Neural crest cell (in vitro differentiated cells): ENCODE data around the gene VAMP2. TPM values are rescaled to one million over a fixed set of nuclear protein-coding genes. Genes with fewer than 3 reads are reported as not detected.

Source experiments
- DNase-seq: peaks from one replicate; pipeline ENCODE4 v3.0.0; 2021; ENCODE audit warnings: low read depth, mixed read lengths, low spot score
- H3K27ac Mint-ChIP-seq: one replicate; pipeline ENCODE4 v1.8.0; 2021; ENCODE audit warnings: mild to moderate bottlenecking, mixed read lengths; ENCODE audit not compliant: unreplicated experiment
- H3K27me3 Mint-ChIP-seq: 2 replicates; pipeline ENCODE4 v1.8.0; 2021; ENCODE audit warnings: low read depth, mild to moderate bottlenecking, mixed read lengths
- H3K36me3 Mint-ChIP-seq: 2 replicates; pipeline ENCODE4 v1.8.0; 2021; ENCODE audit warnings: low read depth, mild to moderate bottlenecking, mixed read lengths
- H3K4me1 Mint-ChIP-seq: 2 replicates; pipeline ENCODE4 v1.8.0; 2021; ENCODE audit warnings: mixed read lengths
- H3K4me3 Mint-ChIP-seq: one replicate; pipeline ENCODE4 v1.8.0; 2021; ENCODE audit warnings: mild to moderate bottlenecking, mixed read lengths
- H3K9me3 Mint-ChIP-seq: 2 replicates; pipeline ENCODE4 v1.8.0; 2021; ENCODE audit warnings: mixed read lengths
- CTCF ChIP-seq: fragments of 200-600 bp; sonication (generic); conservative IDR thresholded peaks from 2 replicates; pipeline ENCODE4 v1.5.0; 2021; ENCODE audit warnings: antibody characterized with exemption, mild to moderate bottlenecking
- total RNA-seq: library from RNA; stranded (reverse); gene quantifications from 2 replicates; pipeline ENCODE4 v1.2.1, GENCODE V29; 2021

VAMP2 gene
- total RNA-seq, 1 donor from 2014 or later: 49.7 TPM

- peaks cover 5% of the 10 kb centered on the region for H3K36me3 Mint-ChIP-seq
- H3K4me3 Mint-ChIP-seq: peak overlapping the region; percentile 96
- no peaks in the 10 kb centered on the region for H3K9me3 Mint-ChIP-seq
Measured at GRCh38 chr17:8153957-8154607, 8.7 kb downstream of the VAMP2 start.

GRCh38 chr17:8153525-8153956 lies 9.2 kb downstream of the VAMP2 start:
- Mint-ChIP-seq H3K36me3 (peaks cover 2% of the 10 kb centered on the region), H3K4me1 (peaks cover 8% of the 10 kb centered on the region), H3K9me3 (no peaks in the 10 kb centered on the region), H3K4me3 (peak overlapping the region; percentile 96), H3K27me3 (no peaks in the 10 kb centered on the region), H3K27ac (peak overlapping the region; percentile 89)
- DNase-seq: no peak
- TF ChIP-seq CTCF: no peak

More at GRCh38 chr17:8153957-8154607, 8.7 kb downstream of the VAMP2 start:
- H3K27ac Mint-ChIP-seq: peak overlapping the region; percentile 99
- peak; percentile 94 for DNase-seq
- peaks cover 2% of the 10 kb centered on the region for H3K27me3 Mint-ChIP-seq
- TF ChIP-seq CTCF: no peak
- peaks cover 13% of the 10 kb centered on the region for H3K4me1 Mint-ChIP-seq

- no peaks in the 10 kb centered on the region for H3K9me3 Mint-ChIP-seq
- no peaks in the 10 kb centered on the region for H3K36me3 Mint-ChIP-seq
- TF ChIP-seq CTCF: no peak
- H3K4me3 Mint-ChIP-seq: peak overlapping the region; percentile 96
- DNase-seq: no peak
- peak overlapping the region; percentile 89 for H3K27ac Mint-ChIP-seq
- peaks cover 6% of the 10 kb centered on the region for H3K4me1 Mint-ChIP-seq
- no peaks in the 10 kb centered on the region for H3K27me3 Mint-ChIP-seq
Measured at GRCh38 chr17:8153031-8153451, 9.7 kb downstream of the VAMP2 start.

GRCh38 chr17:8152112-8152775 lies 10.5 kb downstream of the VAMP2 start, which contains the start of gene PER1:
TSS of gene PER1 (minus strand) at chr17:8152404. CDS start at chr17:8150706, 1,698 bp downstream.
- Mint-ChIP-seq H3K9me3 (no peaks in the 10 kb centered on the region), H3K27me3 (no peaks in the 10 kb centered on the region), H3K36me3 (no peaks in the 10 kb centered on the region), H3K4me3 (peak within 1 kb of the TSS; percentile 96), H3K4me1 (peaks cover 6% of the 10 kb centered on the region), H3K27ac (peak within 1 kb of the TSS; percentile 94)
- peak; percentile 85 for DNase-seq
- TF ChIP-seq CTCF: no peak

- peaks cover 6% of the 10 kb centered on the region for H3K4me1 Mint-ChIP-seq
- no peaks in the 10 kb centered on the region for H3K27me3 Mint-ChIP-seq
- no peaks in the 10 kb centered on the region for H3K36me3 Mint-ChIP-seq
- no peak for TF ChIP-seq CTCF
- DNase-seq: no peak
- peak overlapping the region; percentile 94 for H3K27ac Mint-ChIP-seq
- no peaks in the 10 kb centered on the region for H3K9me3 Mint-ChIP-seq
- H3K4me3 Mint-ChIP-seq: peak overlapping the region; percentile 96
Measured at GRCh38 chr17:8151641-8152111, 11.1 kb downstream of the VAMP2 start.
